Activated CD4-positive, alpha-beta T cell treated with anti-CD3 and anti-CD28 coated beads, Interleukin-2, amount 50 U/mL, for 1 hour (primary cell): ENCODE results near the gene FCHSD1.
A peak's percentile ranks its signal among the peaks of the same experiment; 100 is the strongest.
"Not testable (repeated sequence)": the region's sequence is repeated elsewhere in the genome, so short reads cannot be mapped to it uniquely, and the experiment has no call there.

ENCODE experiments used
- DNase-seq: peaks from one replicate; pipeline ENCODE4 v3.0.0-alpha.2; 2020

FCHSD1 gene

GRCh38 chr5:141615991-141616720, 35.1 kb downstream of the FCHSD1 start:
- no peak for DNase-seq

- DNase-seq, result no peak
Measured at GRCh38 chr5:141613344-141613743, 37.9 kb downstream of the FCHSD1 start.

DNA sequence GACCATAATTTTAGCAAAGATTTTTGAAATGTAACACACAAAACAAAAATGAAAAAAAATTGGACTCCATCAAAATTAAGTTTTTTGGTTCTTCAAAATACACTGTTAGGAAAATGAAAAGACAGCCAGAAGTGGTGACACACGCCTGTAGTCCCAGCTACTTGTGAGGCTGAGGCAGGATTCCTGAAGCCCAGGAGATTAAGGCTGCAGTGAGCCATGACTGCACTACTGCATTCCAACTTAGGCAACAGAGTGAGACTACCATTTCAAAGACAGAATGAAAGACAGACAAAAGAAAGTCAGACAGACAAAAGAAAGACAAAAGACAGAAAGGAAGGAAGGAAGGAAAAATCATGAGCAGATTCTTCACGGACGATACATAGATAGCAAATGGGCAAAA, 39.9 kb downstream of the FCHSD1 start:
- DNase-seq, result no peak

DNA sequence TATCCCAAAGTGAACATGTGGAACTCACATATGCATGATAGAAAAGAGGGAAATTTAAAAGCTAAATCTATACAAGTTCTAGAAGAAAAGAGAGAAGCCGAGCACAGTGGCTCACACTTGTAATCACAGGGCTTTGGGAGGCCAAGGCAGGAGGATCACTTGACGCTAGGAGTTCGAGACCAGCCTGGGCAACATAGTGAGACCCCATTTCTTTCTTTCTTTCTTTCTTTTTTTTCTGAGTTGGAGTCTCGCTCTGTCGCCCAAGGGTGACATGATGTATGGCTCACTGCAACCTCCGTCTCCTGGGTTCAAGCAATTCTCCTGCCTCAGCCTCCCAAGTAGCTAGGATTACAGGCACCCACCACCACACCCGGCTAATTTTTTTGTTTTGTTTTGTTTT, 41.3 kb downstream of the FCHSD1 start:
- DNase-seq, result not testable (repeated sequence)

DNA sequence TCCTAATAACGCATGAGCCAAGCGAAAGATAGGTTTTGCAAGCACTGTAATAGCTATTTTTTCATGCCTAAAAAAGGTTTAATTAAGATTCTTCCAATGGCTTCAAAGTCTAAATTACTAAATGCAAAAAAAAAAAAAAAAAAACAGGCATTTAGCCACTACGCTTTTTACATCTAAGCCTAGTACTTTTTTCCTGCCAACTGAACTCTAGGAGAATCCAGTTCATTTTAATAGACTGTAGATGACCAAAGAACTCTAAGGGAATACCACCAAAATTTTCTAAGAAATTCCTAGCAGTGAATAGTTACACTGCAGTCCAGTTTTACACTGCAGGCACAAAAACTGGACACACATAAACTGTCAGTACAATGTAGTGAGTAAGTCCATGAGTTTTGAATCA, 42.2 kb downstream of the FCHSD1 start:
- DNase-seq, result no peak

GRCh38 chr5:141608557-141608956, 42.7 kb downstream of the FCHSD1 start:
- DNase-seq, result no peak

- DNase-seq, result no peak
Measured at GRCh38 chr5:141608046-141608445, 43.2 kb downstream of the FCHSD1 start.

- DNase-seq, result peak; percentile 57
Measured at GRCh38 chr5:141605523-141606277, 45.5 kb downstream of the FCHSD1 start.

DNA sequence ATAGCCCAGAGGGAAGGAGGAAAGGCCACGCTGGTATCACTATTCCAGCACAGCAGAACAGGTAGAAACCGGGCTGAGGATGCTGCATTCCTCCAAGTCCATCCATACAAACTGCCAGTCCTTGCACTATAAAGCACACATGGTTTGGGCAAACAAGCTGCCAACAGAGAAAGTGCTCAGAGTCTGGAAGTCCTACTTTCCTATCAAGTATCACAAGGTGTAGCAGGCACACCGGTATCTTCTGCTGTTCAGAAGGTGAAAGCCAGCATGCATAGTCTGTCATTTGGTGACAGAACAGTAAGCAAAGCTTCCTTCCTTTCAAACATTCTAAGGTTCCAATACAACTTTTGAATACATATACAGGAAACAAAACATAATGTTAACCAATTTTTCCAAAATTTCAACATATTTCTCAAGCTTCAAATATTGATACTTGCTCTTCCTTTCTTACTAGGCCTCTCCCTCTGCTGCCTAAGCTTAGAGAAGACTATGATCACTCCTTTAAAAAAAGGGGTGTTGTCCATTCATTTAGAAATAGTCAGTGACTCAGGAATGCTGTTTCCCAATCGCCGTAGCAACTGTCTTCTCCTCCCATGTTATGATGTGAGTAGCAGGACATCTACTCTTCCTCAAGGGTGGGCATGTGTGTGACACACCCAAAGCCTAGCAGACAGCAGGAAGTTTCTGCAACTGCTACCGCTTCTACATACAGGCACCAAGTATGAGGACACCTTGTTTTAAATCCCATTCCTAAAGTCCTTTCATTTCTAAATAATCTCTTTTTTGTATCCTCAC, 47.1 kb downstream of the FCHSD1 start:
- no peak for DNase-seq

DNA sequence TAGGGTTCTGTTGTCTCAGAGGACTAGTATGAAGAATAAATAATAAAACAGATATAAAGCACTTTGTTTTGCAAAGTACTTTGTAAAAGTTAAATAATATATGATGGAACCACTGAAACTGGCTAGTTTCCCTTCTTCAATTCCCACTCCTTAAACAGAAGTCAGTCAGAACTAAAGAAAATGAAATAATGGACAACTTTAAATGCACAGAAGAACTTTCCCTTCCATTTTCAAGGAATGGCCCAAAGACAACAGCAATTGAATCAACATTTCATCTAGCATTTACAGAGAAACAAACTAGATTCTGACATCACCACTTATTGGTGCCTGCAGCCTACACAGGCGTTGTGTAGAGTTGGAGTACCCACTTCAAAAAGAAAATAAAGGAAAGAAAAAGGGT, 48.6 kb downstream of the FCHSD1 start:
- DNase-seq, result no peak

DNA sequence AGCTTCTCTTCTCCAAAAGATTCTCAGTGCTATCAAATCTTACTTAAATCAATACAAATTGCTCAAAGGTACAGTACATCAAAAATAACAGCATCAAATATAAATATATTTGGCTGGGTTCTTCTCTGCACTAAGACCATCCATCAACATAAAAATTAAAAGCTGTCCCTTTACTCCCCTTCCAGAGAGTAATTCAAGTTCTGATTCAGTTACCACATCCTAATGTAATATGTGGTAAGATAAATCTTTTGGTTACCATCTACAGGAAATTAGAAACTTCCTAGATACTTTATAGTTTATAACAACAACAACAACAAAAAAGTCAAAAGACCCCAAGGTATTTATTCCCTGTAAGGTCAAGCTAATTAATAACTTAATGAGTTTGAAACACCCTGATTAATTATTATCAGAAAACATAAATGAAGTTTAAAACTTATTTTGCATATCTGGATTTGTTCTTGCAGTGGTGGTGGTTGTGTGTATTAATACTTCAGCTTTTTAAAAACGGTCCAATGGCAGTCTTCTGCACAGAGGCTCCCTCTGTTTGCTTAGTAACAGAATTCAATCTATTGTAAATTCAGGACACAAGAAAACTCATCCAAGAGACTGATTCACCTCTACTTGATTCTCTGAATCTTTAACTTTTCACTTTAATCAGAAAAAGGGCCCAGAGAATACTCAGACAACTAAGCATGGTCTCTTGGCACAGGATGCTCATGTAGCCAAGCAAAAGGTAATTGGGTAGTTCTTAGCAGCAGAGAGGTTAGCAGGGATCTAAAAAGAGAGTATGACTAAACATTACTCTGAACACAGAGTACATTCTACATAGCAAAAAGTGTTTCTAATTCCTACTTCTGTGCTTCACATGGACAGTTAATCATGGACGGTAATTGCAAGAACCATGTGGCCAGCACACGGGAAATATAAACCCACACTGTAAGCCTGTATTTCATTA, 52.5 kb downstream of the FCHSD1 start:
- DNase-seq, result no peak

DNA sequence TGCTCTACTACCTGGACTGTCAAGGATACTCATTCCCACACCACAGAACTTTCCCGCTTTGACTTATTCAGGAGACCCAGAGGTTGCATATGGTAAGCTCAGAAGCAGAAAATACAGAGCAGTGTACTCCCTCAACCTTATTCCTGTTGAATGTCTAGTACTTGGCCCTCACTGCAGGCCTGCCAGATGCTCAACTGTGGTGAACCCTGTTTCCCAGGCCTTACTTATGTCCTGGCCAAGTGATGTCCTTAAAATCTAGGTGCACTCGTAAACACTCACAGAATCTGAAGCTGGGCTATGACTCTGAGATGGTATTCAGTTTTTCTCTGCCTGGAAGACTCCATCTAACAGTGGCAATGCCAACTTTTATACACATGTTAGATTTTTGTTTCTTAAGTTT, 53.4 kb downstream of the FCHSD1 start:
- no peak for DNase-seq

DNA sequence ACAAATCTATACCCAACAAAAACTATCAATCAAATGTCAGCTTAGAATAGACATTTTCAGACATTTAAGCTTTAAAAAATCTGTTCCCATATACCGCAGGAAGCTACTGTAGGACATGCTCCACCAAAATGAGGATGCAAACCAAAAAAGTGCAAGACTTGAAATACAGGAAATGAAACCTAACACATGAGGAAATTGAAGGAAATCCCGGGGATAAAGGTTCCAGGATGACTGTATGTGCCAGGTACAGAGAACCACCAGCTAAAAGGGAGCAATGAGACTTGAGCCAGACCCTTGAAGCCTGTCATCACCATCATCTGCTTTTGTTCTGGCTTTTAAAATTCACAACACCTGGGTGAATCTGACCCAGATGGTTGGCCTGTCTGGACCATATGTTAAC, 53.8 kb downstream of the FCHSD1 start:
- no peak for DNase-seq

- no peak for DNase-seq
Measured at GRCh38 chr5:141596867-141597266, 54.4 kb downstream of the FCHSD1 start.

DNA sequence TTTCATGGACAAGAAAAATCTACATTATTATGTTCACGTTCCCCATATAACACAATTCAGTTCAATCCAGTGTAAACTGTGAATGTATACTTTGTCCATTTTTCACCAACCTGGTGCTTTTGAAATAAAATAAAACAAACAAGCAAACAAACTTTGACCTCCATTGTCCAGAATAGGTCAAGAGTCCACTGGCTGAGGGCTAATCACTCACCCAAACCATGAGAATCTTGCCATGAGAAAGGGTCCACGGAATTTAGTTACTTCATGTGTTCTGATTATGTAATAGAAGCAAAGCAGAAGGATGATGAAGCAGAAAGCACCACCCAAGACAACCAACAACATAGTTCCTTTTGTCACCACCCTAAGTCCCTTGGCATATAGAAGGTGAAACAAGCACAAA, 61.1 kb downstream of the FCHSD1 start:
- no peak for DNase-seq
